GM21390 (cell line): ENCODE data around the gene MCM3AP.

Experiments used
- ATAC-seq: cut with Tn5 transposase; IDR thresholded peaks from one replicate; pipeline ENCODE4 v1.9.1; 2021; ENCODE audit not compliant: unreplicated experiment

The MCM3AP gene

DNA sequence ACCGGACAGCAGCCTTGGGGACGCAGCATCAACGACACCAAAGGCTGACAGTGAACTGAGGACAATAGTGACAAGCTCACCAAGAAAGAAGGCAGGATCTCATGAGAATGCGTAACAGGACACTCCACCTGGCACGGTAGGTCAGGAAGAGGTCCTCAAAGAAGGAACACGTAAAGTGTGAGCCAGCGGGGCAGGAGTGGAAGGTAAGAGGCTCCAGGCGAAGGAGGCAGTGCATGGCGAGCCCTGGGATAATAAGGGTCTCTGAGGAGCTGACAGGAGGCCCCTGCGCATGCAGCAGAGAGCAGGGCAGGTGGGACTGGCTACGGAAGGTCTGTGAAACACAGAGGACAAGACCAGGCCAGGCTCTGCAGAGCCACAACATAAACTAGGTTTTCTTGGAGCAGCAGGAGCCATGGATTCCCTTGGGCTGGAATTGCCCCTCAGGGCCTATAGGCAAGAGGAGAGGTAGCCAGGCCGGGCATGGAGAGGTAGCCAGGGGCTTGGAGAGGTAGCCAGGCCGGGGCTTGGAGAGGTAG is 65.1 kb downstream of the MCM3AP start:
- ATAC-seq, result no peak

DNA sequence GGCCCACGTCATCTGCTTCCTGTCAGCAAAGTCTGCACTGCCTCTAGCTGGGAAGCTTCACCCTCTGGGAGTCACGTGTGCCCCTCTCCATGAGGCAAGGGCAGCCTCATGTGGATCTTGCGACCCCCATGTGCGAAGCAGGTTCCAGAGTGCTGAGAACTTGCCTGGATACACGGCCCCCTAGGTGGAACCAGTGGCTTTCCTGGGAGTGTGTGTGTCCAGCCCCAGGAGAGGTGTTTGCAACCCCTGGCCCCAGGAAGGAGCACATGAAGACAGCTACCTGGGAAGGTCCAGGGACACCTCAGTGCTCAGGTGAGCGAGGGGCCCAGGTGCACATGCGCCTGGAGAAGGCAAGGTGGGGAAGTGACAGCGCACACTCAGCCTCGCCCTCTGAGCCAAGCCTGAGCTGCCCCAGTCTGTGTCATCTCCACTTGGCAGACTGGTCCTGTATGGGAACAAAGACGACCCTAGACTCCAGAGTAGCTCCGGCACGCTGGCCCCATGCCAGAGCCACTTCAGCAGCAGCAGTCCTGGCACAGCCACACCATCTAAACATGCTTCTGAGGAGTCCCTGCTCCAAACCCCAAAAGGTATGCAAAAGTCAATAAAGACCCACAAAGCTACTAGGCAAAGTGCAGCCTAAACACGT is 65.7 kb downstream of the MCM3AP start:
- no peak for ATAC-seq

DNA sequence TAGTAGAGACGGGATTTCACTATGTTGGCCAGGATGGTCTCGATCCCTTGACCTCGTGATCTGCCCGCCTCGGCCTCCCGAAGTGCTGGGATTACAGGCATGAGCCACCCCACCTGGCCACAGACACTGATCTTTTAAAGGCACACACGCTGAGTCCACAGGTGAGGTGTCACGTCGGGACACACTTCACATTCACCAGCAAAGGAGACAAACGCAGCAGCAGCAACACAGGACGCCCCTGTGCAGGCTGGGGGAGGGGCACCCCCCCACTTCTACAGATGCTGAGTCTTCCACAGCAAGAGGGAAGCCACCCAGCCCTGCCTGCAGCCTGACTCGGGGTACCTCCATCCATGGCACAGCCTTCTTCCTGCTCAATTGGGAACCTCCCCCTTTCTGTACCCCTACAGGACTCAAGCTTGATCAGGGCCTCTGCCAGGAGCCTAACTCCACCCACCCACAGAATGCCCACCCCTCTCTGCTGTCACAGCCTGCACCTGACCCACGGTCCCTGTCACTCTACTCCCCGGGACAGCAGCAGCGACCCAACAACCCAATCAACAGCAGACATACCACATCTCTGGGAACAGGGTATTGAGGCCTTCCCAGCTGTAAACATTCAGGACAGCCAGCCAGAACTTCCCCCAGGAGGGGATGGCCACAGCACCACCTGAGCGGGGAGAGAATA is 66.4 kb downstream of the MCM3AP start:
- ATAC-seq, result no peak

DNA sequence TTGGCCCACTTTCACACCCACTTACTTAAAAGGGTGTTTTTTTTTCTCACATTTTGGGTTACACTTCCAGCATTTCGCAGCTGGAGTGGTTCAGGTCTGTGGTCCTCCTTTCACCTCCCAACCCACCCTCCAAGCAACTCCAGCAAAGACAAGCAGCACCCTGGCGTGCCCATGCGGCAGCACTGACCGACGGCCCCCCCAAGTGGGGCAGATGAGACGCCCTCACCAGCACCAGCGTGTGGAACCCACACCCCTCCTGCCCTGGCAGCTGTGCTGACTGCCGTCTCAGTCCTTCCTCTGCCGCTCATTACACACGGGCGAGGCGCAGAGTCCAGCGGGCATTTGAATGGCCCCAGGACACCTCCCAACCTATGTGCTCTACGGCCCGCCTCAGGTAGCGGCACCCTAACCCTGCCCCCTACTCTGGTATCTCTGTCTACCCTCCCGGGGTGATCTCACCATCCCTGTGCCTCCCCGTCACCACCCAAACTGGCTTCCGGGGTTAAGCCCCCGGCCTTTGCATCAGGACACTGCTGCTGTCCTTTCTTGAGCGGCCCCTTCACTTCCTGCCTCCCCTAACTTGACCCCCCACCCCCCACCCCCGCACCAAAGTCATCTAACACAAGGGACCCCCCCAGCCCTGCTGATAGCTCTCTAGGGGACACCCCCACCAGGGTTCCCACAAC is 67.8 kb downstream of the MCM3AP start:
- ATAC-seq, result no peak

DNA sequence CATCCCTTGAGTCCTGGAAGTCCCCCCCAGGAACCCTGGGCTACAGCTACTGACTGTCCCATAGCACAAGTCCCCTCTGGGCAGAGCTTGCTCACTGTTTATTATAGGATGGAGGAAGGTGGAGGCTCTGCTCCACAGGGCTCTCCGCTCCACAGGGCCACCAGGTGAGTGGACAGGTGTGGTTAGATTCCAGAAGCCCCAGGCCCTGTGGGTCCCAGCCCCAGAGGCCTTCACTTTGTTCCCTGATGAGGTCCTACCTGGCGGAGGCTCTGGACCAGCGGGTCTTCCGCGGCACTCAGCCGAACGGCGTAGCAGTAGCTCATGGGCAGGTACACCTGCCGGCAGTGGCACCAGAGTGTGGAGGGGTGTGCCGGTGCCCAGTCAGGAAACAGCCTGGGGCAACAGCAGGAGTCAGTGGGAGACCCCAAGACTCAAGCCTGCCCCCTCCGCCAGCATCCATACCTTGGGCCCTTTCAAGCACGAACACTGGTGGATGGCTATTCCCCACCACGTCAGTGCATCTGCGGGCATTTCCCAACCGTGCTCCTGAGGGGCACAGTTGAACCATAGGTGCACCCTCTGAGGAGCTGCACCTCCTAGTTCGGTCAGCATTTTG is 69.2 kb downstream of the MCM3AP start:
- ATAC-seq, result no peak

DNA sequence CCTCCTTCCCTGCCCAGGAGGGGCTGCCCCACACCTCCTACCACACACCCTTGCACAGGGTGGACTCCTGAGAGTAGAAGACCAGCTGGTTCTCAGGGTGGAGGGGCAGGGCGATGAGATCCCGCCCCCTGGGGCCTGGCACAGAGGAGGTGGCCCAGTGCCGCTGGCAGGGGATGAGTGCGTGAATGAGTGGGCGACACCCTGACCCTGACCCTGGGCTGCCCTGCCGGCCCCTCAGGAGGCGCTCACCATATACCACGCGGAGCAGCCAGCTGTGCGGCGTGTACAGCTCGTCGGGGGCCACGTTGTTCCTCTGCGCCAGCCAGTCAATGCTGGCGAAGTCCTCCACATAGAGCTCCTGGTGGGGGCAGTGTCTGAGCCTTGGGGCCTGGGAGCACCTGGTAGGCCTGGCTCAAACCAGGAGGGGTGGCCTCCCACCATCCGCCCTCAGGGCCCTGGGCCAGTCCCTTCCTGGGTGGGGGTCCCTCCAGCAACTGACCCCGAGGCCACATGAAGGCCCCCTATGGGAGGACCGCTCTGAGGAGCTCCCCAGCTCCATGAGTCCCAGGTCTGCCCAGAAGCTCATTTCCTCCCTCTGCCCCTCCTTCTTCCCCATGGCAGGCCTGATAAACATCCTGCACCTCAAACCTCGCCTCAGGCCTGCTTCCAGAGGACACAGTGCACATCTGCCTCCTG is 69.8 kb downstream of the MCM3AP start:
- no peak for ATAC-seq

DNA sequence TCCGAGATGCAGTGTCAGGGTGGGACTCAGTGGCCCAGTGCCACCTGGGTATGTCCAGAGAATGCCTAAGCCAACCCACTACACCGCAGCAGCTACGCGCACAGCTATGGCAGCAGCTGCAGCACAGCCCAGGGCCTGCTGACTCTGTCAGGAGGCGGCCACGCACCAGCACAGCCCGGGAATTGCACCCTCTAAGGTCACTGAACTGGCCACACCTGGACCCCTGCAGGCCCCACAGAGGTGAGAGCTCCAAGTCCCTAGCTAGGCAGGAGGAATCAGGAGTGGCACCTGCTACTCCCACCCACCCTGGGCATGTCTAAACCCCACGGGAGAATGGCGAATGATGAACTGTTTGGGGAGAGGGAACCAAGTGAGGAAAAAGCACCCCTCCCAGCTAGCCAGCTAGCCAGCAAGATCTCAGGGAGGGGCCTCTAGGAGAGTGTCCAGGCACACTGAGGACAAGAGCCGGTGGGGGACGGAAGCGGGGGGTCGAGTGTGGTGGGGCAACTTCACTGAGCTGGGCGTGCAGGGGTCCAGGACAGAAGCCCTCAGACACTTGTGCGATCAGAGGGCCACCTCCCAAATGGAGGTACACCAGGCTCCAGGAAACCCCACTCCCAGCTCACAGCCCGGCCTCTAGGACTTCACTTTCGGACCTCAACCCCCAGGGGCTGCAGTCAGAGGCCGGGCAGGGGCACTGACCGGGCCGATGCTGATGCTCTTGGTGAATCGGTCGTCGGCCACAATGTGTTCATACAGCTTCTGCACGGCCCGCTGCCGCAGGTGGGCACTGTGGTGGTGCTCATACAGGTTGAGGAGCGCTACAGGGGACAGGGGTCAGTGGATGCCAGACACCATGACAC is 70.7 kb downstream of the MCM3AP start:
- ATAC-seq, result no peak

DNA sequence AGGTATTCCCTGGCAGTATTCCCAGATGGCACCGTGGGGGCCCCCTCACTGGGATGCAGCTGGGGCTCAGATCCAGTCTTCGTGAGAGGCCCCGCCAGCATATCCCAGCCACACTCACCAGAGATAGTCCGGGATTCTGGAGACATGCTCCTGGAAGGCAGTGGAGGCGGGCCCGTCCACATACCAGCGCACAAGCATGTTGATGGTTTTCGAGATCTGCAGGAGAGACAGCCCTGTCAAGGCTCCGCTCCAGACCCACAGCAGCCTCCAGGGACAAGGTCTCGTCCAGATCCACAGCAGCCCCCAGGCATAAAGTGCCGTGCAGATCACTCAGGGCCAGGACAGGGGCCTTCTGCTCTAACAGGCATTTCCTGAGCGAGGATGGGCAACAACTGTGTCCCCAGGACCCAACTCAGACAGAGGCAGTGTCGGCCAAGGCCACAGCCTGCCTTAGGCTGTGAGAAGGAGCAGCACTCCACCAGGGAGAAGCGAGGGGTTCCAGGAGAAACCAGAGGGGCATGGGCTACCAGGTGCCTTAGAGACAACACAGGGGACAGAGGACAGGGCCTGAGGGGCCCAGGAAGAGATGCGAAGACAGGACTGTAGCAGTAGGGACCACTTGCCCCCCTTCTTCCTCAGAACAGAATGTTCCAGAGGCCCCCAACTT is 71.7 kb downstream of the MCM3AP start:
- ATAC-seq, result no peak

DNA sequence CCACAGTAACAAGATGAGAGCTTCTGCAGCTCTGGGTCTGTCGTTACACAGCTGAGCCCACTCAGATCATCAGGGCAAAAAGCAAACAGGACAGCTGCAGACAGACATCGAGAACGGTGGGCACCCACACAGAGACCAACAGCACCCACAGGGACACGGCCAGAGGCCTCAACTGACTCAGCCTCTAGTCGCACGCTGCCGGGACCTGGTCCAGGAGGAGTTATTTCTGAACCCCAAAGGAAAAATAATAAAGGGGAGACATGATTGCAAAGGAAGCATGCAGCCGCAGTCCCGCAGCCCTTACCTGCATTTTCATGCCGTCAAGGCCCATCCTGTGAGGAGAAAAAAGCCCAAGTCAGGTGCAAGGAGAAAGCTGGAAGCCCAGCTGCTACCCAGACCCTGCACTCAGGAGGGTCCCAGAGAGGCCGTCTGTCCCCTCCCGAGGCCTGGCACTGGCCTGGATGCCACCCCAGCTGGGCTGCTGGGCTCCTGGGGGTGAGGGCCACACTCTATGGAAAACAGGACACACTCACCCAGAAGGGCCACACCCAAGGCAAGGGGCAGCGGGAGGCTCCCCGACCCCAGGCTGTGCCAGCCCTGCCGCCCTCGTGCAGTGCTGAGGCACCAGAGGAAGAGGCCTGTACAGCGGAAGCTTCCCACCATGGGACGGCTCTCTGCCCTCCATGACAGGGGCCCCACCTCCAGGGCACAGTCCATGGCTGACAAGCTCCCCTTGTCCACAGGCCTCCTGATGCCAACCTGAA is 72.5 kb downstream of the MCM3AP start:
- no peak for ATAC-seq

DNA sequence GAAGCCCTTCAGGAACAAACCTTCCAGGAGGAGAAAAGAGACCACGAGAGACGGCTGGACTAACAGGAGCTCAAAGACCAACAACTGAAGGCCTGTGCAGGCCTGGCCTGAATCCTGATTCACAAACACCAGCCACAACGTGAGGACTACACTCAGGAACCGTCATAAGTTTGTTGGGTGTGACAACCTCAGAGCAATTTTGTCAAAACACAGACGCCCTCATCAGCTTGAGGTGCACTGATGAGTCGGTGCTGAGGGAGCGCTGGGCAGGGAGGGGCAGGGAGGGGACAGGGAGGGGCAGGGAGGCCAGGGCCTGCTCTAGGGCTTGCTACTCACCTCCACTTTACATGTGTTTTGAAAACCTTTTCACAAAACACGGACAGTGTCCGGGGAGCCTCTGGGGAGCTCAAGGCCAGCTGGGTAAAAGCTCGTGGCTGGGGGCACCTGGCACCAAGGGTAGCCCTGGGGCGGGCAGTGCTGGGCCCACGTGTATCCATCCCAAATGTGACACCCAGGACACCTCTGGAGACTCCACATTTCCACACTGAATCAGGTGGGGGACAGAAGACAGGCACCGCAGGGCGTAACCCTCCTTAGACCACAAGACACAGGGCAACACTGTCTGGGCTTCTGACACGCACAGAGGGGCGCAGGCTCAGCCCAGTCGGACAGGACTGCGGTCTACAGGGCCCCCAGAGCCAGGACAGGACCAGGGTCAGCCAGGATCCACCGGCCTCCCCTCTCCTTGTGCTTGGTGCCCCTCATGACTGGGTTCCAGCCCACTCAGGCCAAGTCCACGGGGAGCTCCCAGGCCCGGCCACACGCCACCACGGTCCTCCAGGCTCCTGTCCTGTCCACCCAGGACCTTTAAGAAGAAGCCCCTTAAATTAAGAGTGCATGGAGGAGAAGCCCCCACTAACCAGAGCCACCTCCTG is 73.4 kb downstream of the MCM3AP start:
- no peak for ATAC-seq

DNA sequence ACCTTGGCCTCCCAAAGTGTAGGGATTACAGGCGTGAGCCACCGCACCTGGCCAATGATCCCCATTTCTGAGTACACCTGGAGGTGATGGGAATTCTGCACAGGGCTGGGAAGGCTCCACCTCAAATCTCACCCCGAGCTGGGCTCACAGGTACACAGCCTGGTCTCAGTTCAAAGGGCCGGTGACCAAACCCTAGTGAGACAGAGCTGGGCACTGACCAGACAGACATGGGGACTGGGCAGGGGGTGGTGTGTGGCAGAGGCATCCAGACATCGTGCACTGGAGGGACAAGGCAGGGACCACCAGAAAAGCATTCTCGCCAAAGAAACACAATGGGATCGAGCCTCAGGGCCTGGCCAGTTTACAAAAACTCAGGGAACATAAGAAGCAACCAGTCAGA is 74.0 kb downstream of the MCM3AP start:
- no peak for ATAC-seq

DNA sequence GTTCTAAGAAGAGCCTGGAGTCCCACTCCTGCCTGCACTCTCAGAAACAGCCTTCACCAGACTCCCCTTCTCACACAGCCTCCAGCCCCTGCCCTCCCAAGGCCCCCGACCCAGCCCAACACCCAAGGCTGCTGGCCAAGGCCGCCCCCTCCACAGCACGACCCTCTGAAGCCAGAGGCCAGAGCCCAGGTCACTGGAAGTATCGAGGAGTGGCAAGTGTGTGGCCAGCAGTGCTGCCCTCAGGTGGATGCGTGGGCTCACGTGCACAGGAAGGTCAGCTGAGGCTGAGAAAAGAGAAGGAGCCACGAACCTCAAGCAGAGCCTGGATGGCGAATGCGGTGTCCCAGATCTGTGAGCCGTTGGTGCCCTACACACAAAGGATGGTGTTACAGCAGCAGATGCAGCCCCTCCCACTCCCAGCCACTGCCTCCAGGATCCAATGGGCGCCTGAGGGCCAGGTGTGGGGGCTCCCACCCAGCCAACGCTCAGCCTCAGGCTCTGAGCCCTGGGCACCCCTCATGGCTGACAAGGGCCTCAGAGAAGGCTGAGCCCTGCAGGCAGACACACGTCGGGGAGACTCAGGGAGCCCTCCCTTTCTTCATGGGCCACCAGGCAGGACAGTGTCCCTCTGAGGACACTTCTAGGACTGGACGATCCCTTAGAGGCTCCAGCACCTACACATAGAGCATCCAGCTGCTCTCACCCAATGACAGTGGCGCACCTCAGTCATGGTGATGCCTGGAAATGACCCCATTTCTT is 74.9 kb downstream of the MCM3AP start:
- no peak for ATAC-seq

DNA sequence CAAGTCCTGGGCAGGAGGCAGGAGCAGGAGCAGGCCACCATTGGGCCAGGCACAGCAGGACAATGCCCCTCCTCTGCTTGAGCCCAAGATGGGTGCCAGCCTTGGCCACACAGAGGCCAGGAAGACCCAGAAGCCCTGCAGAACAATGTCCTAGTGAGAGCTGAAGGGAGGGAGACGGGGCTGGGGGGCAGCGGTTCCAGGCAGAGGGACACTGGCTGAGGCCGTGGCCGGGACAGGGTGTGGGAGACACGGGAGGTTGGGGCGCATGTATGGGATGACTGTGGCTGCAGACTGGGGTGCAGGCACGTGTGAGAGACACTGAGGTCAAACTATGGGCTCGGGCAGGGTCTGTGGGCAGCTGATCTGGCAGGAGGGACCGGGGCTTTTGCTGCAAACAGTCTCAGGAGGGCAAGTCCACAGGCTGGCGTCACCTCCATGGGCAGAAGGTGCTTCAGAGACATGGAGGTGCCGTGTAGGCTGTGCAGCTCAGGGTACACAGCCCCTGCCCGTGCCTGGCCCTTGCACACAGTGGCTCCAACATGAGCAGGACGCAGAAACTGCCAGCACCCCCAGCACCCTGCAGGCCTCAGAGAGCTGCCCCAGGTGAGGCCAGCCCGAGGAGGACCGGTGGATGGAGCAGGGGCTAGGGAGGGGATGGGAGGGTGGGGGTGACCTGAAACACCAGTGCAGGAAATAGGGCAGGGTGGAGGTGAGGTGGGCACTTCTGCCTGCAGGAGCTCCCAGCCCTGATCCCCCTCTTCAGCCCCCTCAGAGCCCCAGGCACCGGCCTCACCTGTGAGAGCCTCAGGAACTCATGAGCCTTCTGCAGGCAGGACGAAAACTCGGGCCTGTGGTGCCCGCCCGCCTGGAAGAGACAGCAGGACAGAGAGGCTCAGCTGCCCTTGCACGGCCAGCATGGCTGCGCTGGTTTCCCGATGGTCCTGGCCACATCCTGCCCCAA is 76.4 kb downstream of the MCM3AP start:
- no peak for ATAC-seq

DNA sequence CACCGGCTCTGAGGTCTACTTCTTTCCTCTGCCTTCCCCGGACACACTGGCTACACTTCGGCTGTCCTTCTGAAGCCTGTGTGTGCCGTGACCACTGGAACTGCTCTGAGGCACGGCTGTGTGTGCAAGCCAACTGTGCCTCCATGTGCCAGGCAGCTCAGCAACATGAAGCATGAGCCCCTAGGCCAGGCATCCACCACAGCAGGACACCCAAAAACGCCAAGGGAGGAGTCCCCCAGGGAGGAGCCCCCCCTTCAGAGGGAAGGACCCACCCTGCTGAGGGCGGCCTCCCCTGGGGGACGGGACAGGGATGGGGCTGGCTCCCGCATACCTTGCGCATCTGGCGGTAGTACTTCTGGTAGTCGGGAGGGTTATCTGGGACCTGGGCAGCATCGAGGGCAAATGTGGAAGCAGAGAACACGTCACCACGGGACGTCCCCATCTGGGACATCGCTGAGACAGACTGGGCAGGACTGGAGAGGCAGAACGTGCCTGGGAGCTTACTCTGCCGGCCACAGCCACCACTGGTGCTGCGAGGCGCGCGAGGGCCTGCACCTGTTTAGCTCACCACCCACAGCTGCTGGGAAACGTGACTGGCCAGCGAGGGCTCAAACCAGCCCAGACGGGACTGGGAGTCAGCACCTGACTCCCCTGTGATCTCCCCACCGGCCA is 77.4 kb downstream of the MCM3AP start:
- ATAC-seq, result no peak
